HG03064 (cell line): Measurements from ENCODE around the gene NR6A1.
A peak's percentile ranks its signal among the peaks of the same experiment; 100 is the strongest.
"Not testable (repeated sequence)": the region's sequence is repeated elsewhere in the genome, so short reads cannot be mapped to it uniquely, and the experiment has no call there.

Source experiments
- ATAC-seq: cut with Tn5 transposase; IDR thresholded peaks from one replicate; pipeline ENCODE4 v1.9.1; 2021; ENCODE audit warnings: low read depth; ENCODE audit not compliant: unreplicated experiment

Gene NR6A1

GRCh38 chr9:124624735-124624992, 146.4 kb downstream of the NR6A1 start:
- no peak for ATAC-seq

DNA sequence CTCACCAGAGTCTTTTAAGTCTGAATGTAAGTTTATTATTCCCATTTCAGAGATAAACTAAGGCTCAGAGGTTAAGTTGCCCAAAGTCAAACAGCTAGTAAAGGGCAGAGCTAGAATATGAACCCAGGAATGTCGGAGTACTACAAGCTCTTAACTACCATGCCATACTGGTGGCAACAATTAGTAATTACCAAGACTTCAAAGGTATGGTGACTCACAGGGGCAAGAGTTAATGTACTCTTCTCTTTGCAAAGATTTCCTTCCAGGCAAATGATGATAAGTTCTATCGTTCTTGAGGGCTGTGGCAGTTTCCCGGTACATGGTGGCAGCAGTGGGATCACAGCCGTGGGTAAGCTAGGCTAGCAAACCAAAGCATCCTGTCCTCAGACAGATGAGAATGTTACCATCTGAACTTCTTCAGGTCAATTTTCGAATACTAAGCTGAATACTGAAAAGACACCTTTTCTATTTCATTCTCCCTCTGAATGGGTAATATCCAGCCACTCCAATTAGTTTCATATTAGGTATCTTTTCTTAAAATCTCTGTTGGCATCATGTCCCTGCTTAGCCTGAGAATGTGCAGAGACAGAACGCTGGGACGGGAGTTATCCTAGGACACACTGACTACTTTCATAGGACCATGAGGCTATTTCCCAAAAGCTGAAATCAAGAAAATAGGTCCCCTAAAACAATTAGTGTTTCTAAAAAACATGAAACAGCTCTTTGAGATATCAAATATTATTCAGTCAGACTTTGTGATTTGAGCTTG, 147.0 kb downstream of the NR6A1 start:
- no peak for ATAC-seq

GRCh38 chr9:124622882-124623281, 148.2 kb downstream of the NR6A1 start:
- ATAC-seq = no peak

DNA sequence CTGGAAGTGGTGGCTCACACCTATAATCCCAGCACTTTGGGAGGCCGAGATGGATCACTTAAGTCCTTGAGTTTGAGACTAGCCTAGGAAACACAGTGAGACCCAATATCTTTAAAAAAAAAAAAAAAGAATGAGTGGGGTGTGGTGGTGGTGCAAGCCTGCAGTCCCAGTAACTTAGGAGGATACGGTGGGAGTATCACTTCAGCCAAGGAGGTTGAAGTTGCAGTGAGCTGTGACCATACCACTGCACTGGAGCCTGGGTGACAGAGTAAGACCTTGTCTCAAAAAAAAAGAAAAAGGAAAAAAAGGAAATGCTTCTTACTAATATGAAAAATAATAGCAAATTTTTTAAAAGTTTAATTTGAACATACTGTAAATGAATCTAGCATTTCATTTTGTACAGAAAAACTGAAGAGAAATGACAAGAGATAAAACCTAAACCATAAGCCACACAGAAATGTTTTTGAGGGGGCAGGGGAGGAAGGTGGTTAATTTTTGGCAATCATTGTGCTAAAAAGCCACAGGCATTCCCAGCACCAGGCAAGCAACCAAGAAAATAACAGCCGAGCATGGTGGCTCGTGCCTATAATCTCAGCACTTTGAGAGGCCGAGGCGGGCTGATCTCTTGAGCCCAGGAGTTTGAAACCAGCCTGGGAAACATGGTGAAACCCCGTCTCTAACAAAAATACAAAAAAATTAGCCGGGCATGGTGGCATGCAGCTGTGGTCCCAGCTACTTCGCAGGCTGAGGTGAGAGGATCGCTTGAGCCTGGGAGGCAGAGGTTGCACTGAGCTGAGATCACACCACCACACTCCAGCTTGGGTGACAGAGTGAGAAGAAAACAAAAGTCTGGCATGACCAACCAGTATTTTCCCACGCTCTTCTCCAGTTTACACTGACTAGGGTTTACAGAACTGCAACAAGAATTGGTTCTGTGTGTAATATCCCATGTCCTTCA, 149.5 kb downstream of the NR6A1 start:
- ATAC-seq = peak; percentile 47

- no peak for ATAC-seq
Observed at GRCh38 chr9:124618476-124618875, 152.6 kb downstream of the NR6A1 start.

- no peak for ATAC-seq
Observed at GRCh38 chr9:124617477-124618141, 153.5 kb downstream of the NR6A1 start.

GRCh38 chr9:124616961-124617360, 154.2 kb downstream of the NR6A1 start:
- no peak for ATAC-seq

GRCh38 chr9:124615840-124616239, 155.3 kb downstream of the NR6A1 start:
- not testable (repeated sequence) for ATAC-seq

GRCh38 chr9:124615100-124615742, 155.9 kb downstream of the NR6A1 start:
- ATAC-seq = no peak

DNA sequence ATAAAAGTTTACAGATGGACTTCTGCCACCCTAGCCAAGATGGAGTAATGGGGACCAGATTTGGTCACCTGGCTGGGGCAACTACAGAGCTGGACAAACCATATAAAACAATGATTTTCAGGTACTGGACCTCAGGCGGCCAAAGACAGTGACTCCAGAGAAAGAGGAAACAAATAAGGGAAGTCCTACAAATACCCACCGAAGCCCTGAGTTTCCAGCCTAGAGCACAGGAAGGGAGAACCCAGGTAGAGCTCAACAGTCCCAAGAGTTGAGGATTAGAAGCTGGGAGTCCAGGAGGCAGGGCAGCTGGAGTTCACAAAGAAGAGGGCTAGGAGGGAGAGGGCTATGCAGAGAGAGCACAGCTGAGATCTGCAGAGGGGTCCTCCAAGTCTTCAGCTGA, 157.3 kb downstream of the NR6A1 start:
- no peak for ATAC-seq

DNA sequence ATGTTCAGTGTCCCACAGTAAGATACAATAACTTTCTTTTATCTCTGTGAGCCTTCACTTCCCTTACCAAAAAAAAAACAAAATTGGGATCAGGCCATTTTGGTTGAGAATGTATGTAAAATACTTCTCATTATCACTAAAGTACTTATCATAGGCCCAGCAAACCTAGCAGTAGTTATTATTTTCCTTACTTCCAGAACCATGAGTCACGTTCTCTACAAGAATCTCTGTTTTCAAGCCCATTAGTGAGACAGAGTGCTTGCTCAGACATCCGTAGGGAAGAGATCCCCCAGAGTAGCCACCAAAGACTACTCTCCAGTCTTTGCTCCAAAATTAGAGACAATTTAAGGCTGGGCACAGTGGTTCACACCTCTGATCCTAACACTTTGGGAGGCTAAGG, 160.0 kb downstream of the NR6A1 start:
- ATAC-seq = no peak

DNA sequence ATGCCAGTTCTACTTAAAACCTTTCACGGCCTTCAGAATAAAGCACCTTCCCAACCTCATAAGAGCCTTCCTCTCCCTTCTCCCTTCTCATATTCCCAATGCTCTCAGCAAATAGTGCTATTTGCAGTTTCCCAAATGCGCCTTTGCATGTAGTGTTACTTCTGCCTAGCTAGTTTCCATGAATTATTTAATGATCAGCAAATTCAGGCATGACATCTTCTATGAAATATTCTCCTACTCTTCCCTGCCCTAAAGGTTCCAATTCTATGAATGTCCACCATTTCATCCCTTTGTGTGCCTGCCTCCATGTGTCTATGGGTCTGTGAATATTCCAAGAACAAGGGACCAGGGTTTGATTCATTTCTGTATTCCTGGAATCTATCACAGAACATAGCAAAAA, 165.1 kb downstream of the NR6A1 start:
- no peak for ATAC-seq

GRCh38 chr9:124605258-124605657, 165.9 kb downstream of the NR6A1 start:
- ATAC-seq = no peak

GRCh38 chr9:124602632-124603031, 168.5 kb downstream of the NR6A1 start:
- ATAC-seq = no peak

DNA sequence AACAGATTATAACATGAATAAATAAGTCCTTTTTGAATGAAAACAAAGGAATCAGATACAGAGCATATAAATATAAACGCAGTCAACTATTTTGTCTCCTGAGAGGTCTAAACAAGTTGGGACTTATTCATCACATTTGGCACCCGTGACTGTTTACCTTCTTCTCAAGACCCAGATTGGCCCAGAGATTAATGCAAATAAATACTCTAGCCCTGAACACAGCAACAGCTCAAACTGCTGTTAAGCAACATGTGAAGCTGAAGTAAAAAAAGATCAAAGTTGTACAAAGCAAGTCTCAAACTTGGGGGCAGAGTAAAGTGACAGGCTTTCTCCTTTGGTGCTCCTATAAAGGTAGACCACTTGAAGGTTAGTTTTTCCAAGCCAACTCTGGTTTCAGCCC, 168.9 kb downstream of the NR6A1 start:
- ATAC-seq = no peak

GRCh38 chr9:124600407-124600806, 170.7 kb downstream of the NR6A1 start:
- no peak for ATAC-seq

DNA sequence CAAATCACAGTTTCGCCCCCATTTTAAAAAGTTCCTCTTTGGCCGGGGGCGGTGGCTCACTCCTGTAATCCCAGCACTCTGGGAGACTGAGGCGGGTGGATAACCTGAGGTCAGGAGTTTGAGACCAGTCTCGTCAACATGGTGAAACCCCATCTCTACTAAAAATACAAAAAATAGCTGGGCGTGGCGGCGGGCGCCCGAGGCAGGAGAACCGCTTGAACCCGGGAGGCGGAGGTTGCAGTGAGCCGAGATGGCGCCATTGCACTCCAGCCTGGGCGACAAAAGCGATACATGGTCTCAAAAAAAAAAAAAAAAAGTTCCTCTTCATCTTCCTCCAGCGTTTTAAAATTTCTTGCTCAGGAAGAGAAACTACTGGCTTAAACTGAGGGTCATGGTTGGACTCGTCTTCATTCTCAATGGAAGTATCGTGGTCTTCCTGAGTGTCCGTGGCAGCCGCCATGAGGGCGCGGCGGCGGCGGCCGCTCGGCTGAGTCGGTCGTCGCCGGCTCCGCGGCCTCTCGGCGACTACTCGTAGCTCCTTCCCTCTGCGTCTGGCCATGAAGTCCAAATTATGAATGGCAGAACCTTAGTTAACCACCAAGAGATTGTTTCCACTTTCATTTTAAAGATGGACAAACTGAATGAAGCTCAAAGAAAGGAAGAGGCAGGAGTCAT, 171.9 kb downstream of the NR6A1 start:
- ATAC-seq = no peak

- no peak for ATAC-seq
Observed at GRCh38 chr9:124598048-124598447, 173.1 kb downstream of the NR6A1 start.

- no peak for ATAC-seq
Observed at GRCh38 chr9:124596172-124596839, 174.8 kb downstream of the NR6A1 start.

GRCh38 chr9:124595743-124596142, 175.4 kb downstream of the NR6A1 start:
- no peak for ATAC-seq
